ENCODE data around the gene PIGA.

PIGA gene

GRCh38 chrX:15335135-15336022 is at the start of gene PIGA:
PIGA (minus strand) TSS chrX:15335523; CDS start chrX:15331930, 3,593 bp downstream.
- peak; percentile 89 to 93 for DNase-seq

GRCh38 chrX:15384304-15384703 is 49.0 kb upstream of the PIGA start, which contains the start of gene VEGFD:
VEGFD (minus strand) TSS chrX:15384413; CDS start chrX:15383946, 467 bp downstream.
- no peak for DNase-seq

GRCh38 chrX:15382813-15383212 is 47.5 kb upstream of the PIGA start:
- no peak for DNase-seq

- no peak for DNase-seq
Observed at GRCh38 chrX:15376956-15377355, 41.6 kb upstream of the PIGA start.

GRCh38 chrX:15373976-15374375 is 38.7 kb upstream of the PIGA start:
- no peak for DNase-seq

GRCh38 chrX:15366506-15367352 is 31.4 kb upstream of the PIGA start:
- no peak for DNase-seq

GRCh38 chrX:15359701-15360100 is 24.4 kb upstream of the PIGA start:
- DNase-seq: no peak

- DNase-seq: no peak
Observed at GRCh38 chrX:15358533-15358932, 23.2 kb upstream of the PIGA start.

GRCh38 chrX:15356444-15356843 is 21.1 kb upstream of the PIGA start:
- DNase-seq: no peak

GRCh38 chrX:15350329-15350996 is 15.1 kb upstream of the PIGA start:
- DNase-seq: no peak

- peak; percentile 23 to 41 for DNase-seq
Observed at GRCh38 chrX:15349046-15349445, 13.7 kb upstream of the PIGA start.

GRCh38 chrX:15345976-15346375 is 10.7 kb upstream of the PIGA start:
- DNase-seq: no peak

GRCh38 chrX:15344106-15344505 is 8.8 kb upstream of the PIGA start:
- DNase-seq: no peak

GRCh38 chrX:15343075-15343476 is 7.8 kb upstream of the PIGA start:
- no peak for DNase-seq

- no peak for DNase-seq
Observed at GRCh38 chrX:15340867-15341266, 5.5 kb upstream of the PIGA start.

- peak; percentile 14 to 17 for DNase-seq
Observed at GRCh38 chrX:15336023-15336413, 695 bp upstream of the PIGA start.

- DNase-seq: no peak
Observed at GRCh38 chrX:15334561-15334960, 762 bp downstream of the PIGA start.

GRCh38 chrX:15328821-15329220 is 6.5 kb downstream of the PIGA start:
- no peak for DNase-seq

- no peak for DNase-seq
Observed at GRCh38 chrX:15328131-15328530, 7.2 kb downstream of the PIGA start.

- no peak for DNase-seq
Observed at GRCh38 chrX:15322472-15322871, 12.9 kb downstream of the PIGA start.

- DNase-seq: no peak
Observed at GRCh38 chrX:15322072-15322471, 13.3 kb downstream of the PIGA start.

GRCh38 chrX:15321447-15321846 is 13.9 kb downstream of the PIGA start:
- DNase-seq: no peak

- DNase-seq: no peak
Observed at GRCh38 chrX:15320297-15320696, 15.0 kb downstream of the PIGA start.
